SU-DHL-6 (cell line): Measurements from ENCODE around the gene CELA2A.
"Not testable (repeated sequence)": the region's sequence is repeated elsewhere in the genome, so short reads cannot be mapped to it uniquely, and the experiment has no call there.

Experiments used
- H2AFZ ChIP-seq: fragments of 200-600 bp; sonication (generic); 2 replicates; pipeline ENCODE4 v1.6.1; 2014; ENCODE audit warnings: low read depth, mild to moderate bottlenecking, moderate library complexity, mixed read lengths, antibody characterized with exemption, low read length; ENCODE audit not compliant: severe bottlenecking
- H3F3A ChIP-seq: fragments of 200-600 bp; shearing (Covaris generic); 2 replicates; pipeline ENCODE4 v1.6.0; 2016; ENCODE audit warnings: antibody characterized with exemption, mild to moderate bottlenecking; ENCODE audit not compliant: insufficient read depth
- H3K27ac ChIP-seq: fragments of 200-600 bp; sonication (generic); 2 replicates; pipeline ENCODE4 v1.5.1; 2016; ENCODE audit warnings: low read depth, mild to moderate bottlenecking, low read length, moderate library complexity, mixed read lengths
- H3K27me3 ChIP-seq: fragments of 200-600 bp; sonication (generic), shearing (Covaris generic); 2 replicates; pipeline ENCODE4 v1.6.0; 2014; ENCODE audit warnings: mild to moderate bottlenecking, low read length
- H3K36me3 ChIP-seq: fragments of 200-600 bp; sonication (generic); 2 replicates; pipeline ENCODE4 v1.6.1; 2014; ENCODE audit warnings: mild to moderate bottlenecking, low read length, mixed read lengths
- H3K4me2 ChIP-seq: fragments of 300-600, 200-600 bp; shearing (Covaris generic), sonication (generic); 2 replicates; pipeline ENCODE4 v1.6.0; 2014; ENCODE audit warnings: low read length, low read depth, mild to moderate bottlenecking; ENCODE audit not compliant: poor library complexity, severe bottlenecking
- H3K4me3 ChIP-seq: fragments of 200-600 bp; sonication (generic); 2 replicates; pipeline ENCODE4 v1.5.1; 2014; ENCODE audit warnings: antibody characterized with exemption, low read length, mild to moderate bottlenecking, mixed read lengths; ENCODE audit not compliant: insufficient read depth, poor library complexity, severe bottlenecking
- H3K79me2 ChIP-seq: fragments of 200-600 bp; sonication (generic); 2 replicates; pipeline ENCODE4 v1.6.1; 2014; ENCODE audit warnings: mild to moderate bottlenecking, low read length, moderate library complexity; ENCODE audit not compliant: insufficient read depth
- H3K9ac ChIP-seq: fragments of 200-600 bp; sonication (generic); 2 replicates; pipeline ENCODE4 v1.7.0; 2014; ENCODE audit warnings: mild to moderate bottlenecking, low read length
- H3K9me2 ChIP-seq: fragments of 200-600 bp; sonication (generic); replicated peaks from 2 replicates; pipeline ENCODE4 v1.6.1; 2014; ENCODE audit warnings: low read length; ENCODE audit not compliant: insufficient read depth
- H3K9me3 ChIP-seq: fragments of 200-600 bp; sonication (generic); 2 replicates; pipeline ENCODE4 v1.6.1; 2014; ENCODE audit warnings: low read length, mixed read lengths; ENCODE audit not compliant: insufficient read depth
- H4K20me1 ChIP-seq: fragments of 200-600 bp; sonication (generic); 2 replicates; pipeline ENCODE4 v1.6.1; 2014; ENCODE audit warnings: low read depth, mild to moderate bottlenecking, antibody characterized with exemption, low read length, moderate library complexity, mixed read lengths
- CTCF ChIP-seq: fragments of 200-600 bp; sonication (generic); IDR thresholded peaks from one replicate; pipeline ENCODE4 v1.5.1; 2017; ENCODE audit warnings: antibody characterized with exemption, mild to moderate bottlenecking, low read length, moderate library complexity; ENCODE audit not compliant: insufficient read depth, poor library complexity, severe bottlenecking
- EZH2phosphoT487 ChIP-seq: fragments of 200-600 bp; sonication (generic), shearing (Covaris generic); conservative IDR thresholded peaks from 2 replicates; pipeline ENCODE4 v1.6.1; 2018; ENCODE audit warnings: mild to moderate bottlenecking, antibody characterized with exemption, low read length, moderate library complexity, mixed read lengths

CELA2A gene

DNA sequence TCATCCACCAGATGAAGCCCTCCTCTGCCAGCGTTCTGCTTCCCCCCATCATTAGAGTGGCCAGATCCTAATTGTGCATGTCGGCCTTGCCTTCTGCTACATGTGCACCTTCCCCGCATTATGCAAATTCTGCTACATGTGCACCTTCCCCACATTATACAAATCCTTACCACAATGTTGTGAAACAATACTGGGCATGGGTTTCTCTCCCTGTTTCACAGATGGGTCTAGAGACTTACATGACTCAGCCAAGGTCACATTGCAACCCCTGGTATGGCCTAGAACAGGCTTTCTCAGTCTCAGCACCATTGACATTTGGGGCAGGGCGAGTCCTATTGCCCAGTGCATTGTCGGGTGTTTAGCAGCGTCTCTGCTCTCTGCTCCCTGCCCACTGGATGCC lies 1.0 kb upstream of the CELA2A start:
- Histone ChIP-seq H3K9me2 (no peaks in the 10 kb centered on the region), H2AFZ (no peak overlapping the region), H3K27me3 (no peaks in the 10 kb centered on the region), H3F3A (no peaks in the 10 kb centered on the region), H4K20me1 (no peaks in the 10 kb centered on the region), H3K9ac (no peak overlapping the region), H3K36me3 (no peaks in the 10 kb centered on the region), H3K27ac (no peak overlapping the region), H3K79me2 (no peaks in the 10 kb centered on the region), H3K4me2 (no peak overlapping the region), H3K9me3 (no peaks in the 10 kb centered on the region), H3K4me3 (no peak overlapping the region)
- TF ChIP-seq EZH2phosphoT487: no peak
- TF ChIP-seq CTCF: no peak

DNA sequence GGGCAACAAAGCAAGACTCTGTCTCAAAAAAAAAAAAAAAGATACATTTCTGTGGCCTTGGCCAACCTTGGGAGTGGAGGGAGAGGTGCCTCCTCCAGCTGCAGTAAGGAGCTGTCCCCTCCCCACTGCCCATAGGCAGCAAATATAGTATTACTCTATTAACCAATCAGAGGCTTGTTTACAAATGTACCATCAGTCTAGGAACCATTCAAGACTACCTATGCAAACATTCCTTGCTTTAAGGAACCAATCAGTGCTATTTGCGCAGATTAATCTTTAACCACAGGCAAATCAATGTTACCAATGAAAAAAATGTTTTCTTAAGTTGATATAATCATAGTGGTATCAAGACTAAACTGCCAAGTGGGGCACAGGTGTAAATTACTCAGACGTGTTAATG lies 1.1 kb downstream of the CELA2A start:
- no peak overlapping the region for H3K27ac ChIP-seq
- no peak overlapping the region for H3K4me3 ChIP-seq
- H3K27me3 ChIP-seq: no peaks in the 10 kb centered on the region
- H3K36me3 ChIP-seq: no peaks in the 10 kb centered on the region
- no peaks in the 10 kb centered on the region for H4K20me1 ChIP-seq
- no peak overlapping the region for H3K4me2 ChIP-seq
- H3F3A ChIP-seq: no peaks in the 10 kb centered on the region
- H3K9ac ChIP-seq: no peak overlapping the region
- no peaks in the 10 kb centered on the region for H3K9me2 ChIP-seq
- no peaks in the 10 kb centered on the region for H3K79me2 ChIP-seq
- no peak overlapping the region for H2AFZ ChIP-seq
- no peaks in the 10 kb centered on the region for H3K9me3 ChIP-seq
- TF ChIP-seq CTCF (no peak), EZH2phosphoT487 (no peak)

DNA sequence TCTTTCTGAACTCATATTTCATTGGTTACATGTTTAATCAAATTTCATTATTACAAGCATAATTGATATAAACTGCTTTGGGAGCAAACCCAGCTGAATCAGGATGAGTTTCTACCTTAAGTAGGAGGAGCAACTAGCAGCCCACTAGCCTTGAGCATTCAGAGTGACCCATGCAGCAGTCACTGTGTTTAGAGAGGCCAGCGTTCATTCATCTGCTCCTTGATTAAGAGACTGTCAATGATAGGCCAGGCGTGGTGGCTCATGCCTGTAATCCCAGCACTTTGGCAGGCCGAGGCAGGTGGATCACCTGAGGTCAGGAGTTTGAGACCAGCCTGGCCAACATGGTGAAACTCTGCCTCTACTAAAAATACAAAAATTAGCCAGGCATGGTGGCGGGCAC lies 1.9 kb downstream of the CELA2A start:
- H3K27me3 ChIP-seq, H3K4me3 ChIP-seq, H3K9ac ChIP-seq, H3F3A ChIP-seq, H4K20me1 ChIP-seq, H3K36me3 ChIP-seq, H3K79me2 ChIP-seq, H3K9me3 ChIP-seq, H3K4me2 ChIP-seq, H3K9me2 ChIP-seq, H2AFZ ChIP-seq, H3K27ac ChIP-seq: not testable (repeated sequence)

DNA sequence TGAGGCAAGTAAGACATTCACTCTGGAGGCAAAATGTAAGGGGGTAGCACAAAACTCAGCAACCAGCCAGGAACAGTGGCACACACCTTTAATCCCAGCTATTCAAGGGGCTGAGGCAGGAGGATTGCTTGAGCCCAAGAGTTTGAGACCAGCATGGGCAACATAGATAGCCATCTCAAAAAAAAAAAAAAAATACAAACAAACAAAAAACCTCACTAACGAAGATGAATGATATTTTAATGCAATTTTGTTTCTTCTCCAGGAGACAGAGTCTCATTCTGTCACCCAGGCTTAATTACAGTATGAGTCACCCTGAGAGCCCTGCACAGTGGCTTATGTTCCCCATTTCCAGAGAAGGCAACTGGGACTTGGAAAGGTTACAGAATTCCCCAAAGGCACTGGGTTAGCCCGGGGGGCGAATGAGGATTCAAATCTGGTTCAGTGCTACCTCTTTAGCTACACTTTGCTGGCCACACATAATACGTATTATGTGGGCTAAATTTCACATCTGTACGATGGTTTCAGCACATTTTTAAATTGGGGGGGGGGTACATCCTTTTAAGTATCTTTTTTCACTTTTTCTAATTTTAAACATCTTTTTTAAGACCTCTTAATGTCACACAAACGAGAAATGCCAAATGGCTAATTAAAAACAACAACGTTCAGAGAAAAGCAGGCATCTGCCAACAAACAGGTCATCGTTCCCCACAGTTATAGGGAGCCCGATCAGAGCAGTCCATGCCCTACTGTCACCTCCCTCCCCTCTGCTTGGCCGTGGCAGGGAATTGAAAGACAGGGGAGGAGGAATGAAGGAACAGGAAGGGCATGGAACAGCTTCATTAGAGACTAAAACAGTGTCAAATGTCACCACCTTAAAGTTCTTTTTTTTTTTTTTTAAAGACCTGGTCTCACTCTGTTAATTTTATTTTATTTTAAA lies 3.5 kb downstream of the CELA2A start:
- TF ChIP-seq EZH2phosphoT487: no peak
- TF ChIP-seq CTCF: no peak
- Histone ChIP-seq H3K9me3 (no peaks in the 10 kb centered on the region), H3K27me3 (no peaks in the 10 kb centered on the region), H4K20me1 (no peaks in the 10 kb centered on the region), H3K9me2 (no peaks in the 10 kb centered on the region), H3K4me3 (no peak overlapping the region), H3K79me2 (no peaks in the 10 kb centered on the region), H3K27ac (no peak overlapping the region), H3K4me2 (no peak overlapping the region), H3K36me3 (no peaks in the 10 kb centered on the region), H3F3A (no peaks in the 10 kb centered on the region), H2AFZ (no peak overlapping the region), H3K9ac (no peak overlapping the region)
